OCI-LY1 (cell line): ENCODE measurements around the gene ZNF366.

Experiments used
- H2AFZ ChIP-seq: fragments of 200-600 bp; sonication (generic), shearing (Covaris generic); 2 replicates; pipeline ENCODE4 v1.6.0; 2014; ENCODE audit warnings: antibody characterized with exemption, mild to moderate bottlenecking, low read length
- H3F3A ChIP-seq: fragments of 200-600 bp; sonication (generic), shearing (Covaris generic); 2 replicates; pipeline ENCODE4 v1.6.0; 2014; ENCODE audit warnings: mild to moderate bottlenecking, antibody characterized with exemption, low read length, moderate library complexity; ENCODE audit not compliant: insufficient read depth
- H3K27ac ChIP-seq: fragments of 200-600 bp; sonication (generic); 2 replicates; pipeline ENCODE4 v1.5.1; 2014; ENCODE audit warnings: low read length, mixed run types, mild to moderate bottlenecking, low read depth; ENCODE audit not compliant: poor library complexity, severe bottlenecking
- H3K27me3 ChIP-seq: fragments of 200-600 bp; sonication (generic); 2 replicates; pipeline ENCODE4 v1.6.0; 2014; ENCODE audit warnings: antibody characterized with exemption, mild to moderate bottlenecking, low read length, moderate library complexity; ENCODE audit not compliant: insufficient read depth
- H3K36me3 ChIP-seq: fragments of 200-600 bp; sonication (generic); 2 replicates; pipeline ENCODE4 v1.6.1; 2014; ENCODE audit warnings: mild to moderate bottlenecking, antibody characterized with exemption, low read length, moderate library complexity, mixed read lengths; ENCODE audit not compliant: insufficient read depth
- H3K4me1 ChIP-seq: fragments of 200-600 bp; sonication (generic); 2 replicates; pipeline ENCODE4 v1.5.1; 2014; ENCODE audit warnings: mild to moderate bottlenecking, low read length, moderate library complexity; ENCODE audit not compliant: insufficient read depth, severe bottlenecking
- H3K4me2 ChIP-seq: fragments of 200-600 bp; sonication (generic), shearing (Covaris generic); 2 replicates; pipeline ENCODE4 v1.6.1; 2014; ENCODE audit warnings: low read length
- H3K4me3 ChIP-seq: fragments of 200-600 bp; sonication (generic); 2 replicates; pipeline ENCODE4 v1.5.1; 2014; ENCODE audit warnings: low read length, low read depth, mild to moderate bottlenecking, mixed read lengths; ENCODE audit not compliant: poor library complexity, severe bottlenecking
- H3K79me2 ChIP-seq: fragments of 200-600 bp; shearing (Covaris generic); 2 replicates; pipeline ENCODE4 v1.6.1; 2016; ENCODE audit warnings: mixed run types, low read length, mixed read lengths; ENCODE audit not compliant: insufficient read depth
- H3K9ac ChIP-seq: fragments of 200-600 bp; sonication (generic), shearing (Covaris generic); 2 replicates; pipeline ENCODE4 v1.6.1; 2014; ENCODE audit warnings: mild to moderate bottlenecking, low read length, mixed read lengths
- H3K9me2 ChIP-seq: fragments of 200-600 bp; sonication (generic), shearing (Covaris generic); 2 replicates; pipeline ENCODE4 v1.6.1; 2014; ENCODE audit warnings: low read depth, mild to moderate bottlenecking, low read length, mixed read lengths
- H3K9me3 ChIP-seq: fragments of 200-600 bp; shearing (Covaris generic); 2 replicates; pipeline ENCODE4 v1.6.1; 2014; ENCODE audit warnings: low read length, mixed read lengths
- H4K20me1 ChIP-seq: fragments of 200-600 bp; sonication (generic), shearing (Covaris generic); 2 replicates; pipeline ENCODE4 v1.6.0; 2016; ENCODE audit warnings: mild to moderate bottlenecking, low read length; ENCODE audit not compliant: insufficient read depth
- EZH2 ChIP-seq: fragments of 200-600 bp; sonication (generic), shearing (Covaris generic); IDR thresholded peaks from 2 replicates; pipeline ENCODE4 v1.8.0; 2017; ENCODE audit warnings: borderline replicate concordance, mixed run types, mild to moderate bottlenecking, antibody characterized with exemption, low read length, moderate library complexity, mixed read lengths
- TF ChIP-seq, protein P1 (sequence below): fragments of 200-600 bp; sonication (generic), shearing (Covaris generic); IDR thresholded peaks from 2 replicates; pipeline ENCODE4 v1.5.1; 2017; ENCODE audit warnings: mild to moderate bottlenecking, antibody characterized with exemption, low read length, moderate library complexity, mixed read lengths

ZNF366 gene

DNA sequence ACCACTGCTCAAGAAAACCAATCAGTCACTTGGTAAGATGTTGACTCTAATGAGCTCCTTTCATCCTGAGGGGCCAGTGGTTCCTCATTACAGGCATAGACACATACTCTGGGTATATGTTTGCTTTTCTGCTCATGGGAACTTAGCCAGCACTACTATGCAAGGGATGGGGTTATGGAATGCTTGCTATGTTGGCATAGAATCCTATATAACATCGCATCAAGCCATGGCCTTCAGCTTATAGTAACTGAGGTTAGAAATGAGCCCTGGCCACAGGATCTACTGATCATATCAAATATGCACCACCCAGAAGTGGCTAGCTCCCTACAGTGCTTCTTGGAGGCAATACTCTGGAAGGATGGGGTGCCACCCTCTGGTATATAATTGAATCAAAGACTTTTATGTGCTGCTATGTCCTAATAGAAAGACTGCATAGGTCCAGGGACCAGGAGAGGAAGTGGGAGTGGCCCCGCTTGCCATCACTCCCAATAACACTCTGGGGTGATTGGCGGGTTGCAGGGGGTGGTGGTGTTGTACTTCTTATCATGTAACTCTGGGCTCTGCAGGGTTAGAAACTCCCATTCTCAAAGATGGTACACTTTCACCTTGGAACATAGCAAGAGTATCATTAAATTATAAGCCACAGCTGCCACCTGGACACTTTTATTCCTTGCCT is 70.3 kb downstream of the ZNF366 start:
- Histone ChIP-seq H3K36me3 (no peaks in the 10 kb centered on the region), H3K4me2 (no peak overlapping the region), H3K79me2 (no peaks in the 10 kb centered on the region), H3K9me2 (no peaks in the 10 kb centered on the region), H3F3A (no peaks in the 10 kb centered on the region), H3K9me3 (no peaks in the 10 kb centered on the region), H3K9ac (no peak overlapping the region), H3K27ac (no peak overlapping the region), H3K27me3 (peaks cover 2% of the 10 kb centered on the region; the same call in 1 of the 2 replicates), H2AFZ (no peak overlapping the region), H3K4me3 (no peak overlapping the region), H3K4me1 (no peaks in the 10 kb centered on the region), H4K20me1 (no peaks in the 10 kb centered on the region)
- no peak for TF ChIP-seq EZH2
- TF ChIP-seq, protein P1, sequence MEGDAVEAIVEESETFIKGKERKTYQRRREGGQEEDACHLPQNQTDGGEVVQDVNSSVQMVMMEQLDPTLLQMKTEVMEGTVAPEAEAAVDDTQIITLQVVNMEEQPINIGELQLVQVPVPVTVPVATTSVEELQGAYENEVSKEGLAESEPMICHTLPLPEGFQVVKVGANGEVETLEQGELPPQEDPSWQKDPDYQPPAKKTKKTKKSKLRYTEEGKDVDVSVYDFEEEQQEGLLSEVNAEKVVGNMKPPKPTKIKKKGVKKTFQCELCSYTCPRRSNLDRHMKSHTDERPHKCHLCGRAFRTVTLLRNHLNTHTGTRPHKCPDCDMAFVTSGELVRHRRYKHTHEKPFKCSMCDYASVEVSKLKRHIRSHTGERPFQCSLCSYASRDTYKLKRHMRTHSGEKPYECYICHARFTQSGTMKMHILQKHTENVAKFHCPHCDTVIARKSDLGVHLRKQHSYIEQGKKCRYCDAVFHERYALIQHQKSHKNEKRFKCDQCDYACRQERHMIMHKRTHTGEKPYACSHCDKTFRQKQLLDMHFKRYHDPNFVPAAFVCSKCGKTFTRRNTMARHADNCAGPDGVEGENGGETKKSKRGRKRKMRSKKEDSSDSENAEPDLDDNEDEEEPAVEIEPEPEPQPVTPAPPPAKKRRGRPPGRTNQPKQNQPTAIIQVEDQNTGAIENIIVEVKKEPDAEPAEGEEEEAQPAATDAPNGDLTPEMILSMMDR = no peak

- Histone ChIP-seq H3K4me3 (no peak overlapping the region), H3K9me3 (no peaks in the 10 kb centered on the region), H3K4me2 (no peak overlapping the region), H3K27me3 (peaks cover 2% of the 10 kb centered on the region; the same call in 1 of the 2 replicates), H3K36me3 (no peaks in the 10 kb centered on the region), H2AFZ (no peak overlapping the region), H3K27ac (no peak overlapping the region), H3K4me1 (no peaks in the 10 kb centered on the region), H4K20me1 (no peaks in the 10 kb centered on the region), H3K79me2 (no peaks in the 10 kb centered on the region), H3K9ac (no peak overlapping the region), H3K9me2 (no peaks in the 10 kb centered on the region), H3F3A (no peaks in the 10 kb centered on the region)
- TF ChIP-seq, protein P1 = no peak
- TF ChIP-seq EZH2 = no peak
Observed at GRCh38 chr5:72434781-72435437, 72.3 kb downstream of the ZNF366 start.

GRCh38 chr5:72434056-72434780 is 73.0 kb downstream of the ZNF366 start:
- Histone ChIP-seq H4K20me1 (no peaks in the 10 kb centered on the region), H3K4me2 (no peak overlapping the region), H3K79me2 (no peaks in the 10 kb centered on the region), H3K27ac (no peak overlapping the region), H3K9me2 (no peaks in the 10 kb centered on the region), H3K9me3 (no peaks in the 10 kb centered on the region), H2AFZ (no peak overlapping the region), H3K4me1 (no peaks in the 10 kb centered on the region), H3K9ac (no peak overlapping the region), H3K27me3 (peaks cover 2% of the 10 kb centered on the region; the same call in 1 of the 2 replicates), H3K36me3 (no peaks in the 10 kb centered on the region), H3F3A (no peaks in the 10 kb centered on the region), H3K4me3 (no peak overlapping the region)
- TF ChIP-seq, protein P1 = no peak
- no peak for TF ChIP-seq EZH2
